GM19395 (cell line): ENCODE results near the gene METAP2.

Experiments
- ATAC-seq: cut with Tn5 transposase; IDR thresholded peaks from one replicate; pipeline ENCODE4 v1.9.1; 2021; ENCODE audit warnings: mild to moderate bottlenecking, moderate library complexity; ENCODE audit not compliant: unreplicated experiment

The METAP2 gene

DNA sequence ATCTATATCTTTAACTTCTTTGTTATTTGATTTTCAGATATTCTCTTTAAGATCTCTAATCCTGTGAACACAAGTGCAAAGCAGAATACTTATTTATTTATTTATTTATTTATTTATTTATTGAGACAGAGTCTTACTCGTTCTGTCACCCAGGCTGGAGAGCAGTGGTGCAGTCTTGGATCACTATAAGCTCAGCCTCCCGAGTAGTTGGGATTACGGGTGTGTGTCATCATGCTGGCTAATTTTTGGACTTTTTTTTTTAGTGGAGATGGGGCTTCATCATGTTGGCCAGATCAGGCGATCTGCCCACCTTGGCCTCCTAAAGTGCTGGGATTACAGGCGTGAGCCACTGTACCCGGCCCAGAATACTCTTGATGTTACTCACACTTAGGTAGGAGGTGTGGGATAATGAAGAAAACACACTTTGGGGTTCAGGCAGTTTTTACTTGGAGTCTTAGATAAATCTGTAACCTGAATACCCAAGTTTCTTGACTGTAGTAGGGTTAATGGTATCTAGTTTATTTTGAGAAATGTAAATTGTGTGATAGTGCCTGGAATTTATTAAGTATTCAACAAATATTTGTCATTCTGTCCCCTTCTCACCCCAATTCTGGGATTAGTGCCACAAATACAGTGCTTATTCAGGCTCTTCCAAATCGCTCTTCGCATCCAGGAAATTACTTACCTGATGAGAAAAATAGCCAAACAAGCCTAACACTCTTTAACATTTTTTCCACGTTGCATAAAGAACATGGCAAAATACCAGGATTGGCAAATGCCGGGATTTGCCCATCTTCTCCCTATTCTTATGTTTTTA, 33.0 kb downstream of the METAP2 start:
- no peak for ATAC-seq

DNA sequence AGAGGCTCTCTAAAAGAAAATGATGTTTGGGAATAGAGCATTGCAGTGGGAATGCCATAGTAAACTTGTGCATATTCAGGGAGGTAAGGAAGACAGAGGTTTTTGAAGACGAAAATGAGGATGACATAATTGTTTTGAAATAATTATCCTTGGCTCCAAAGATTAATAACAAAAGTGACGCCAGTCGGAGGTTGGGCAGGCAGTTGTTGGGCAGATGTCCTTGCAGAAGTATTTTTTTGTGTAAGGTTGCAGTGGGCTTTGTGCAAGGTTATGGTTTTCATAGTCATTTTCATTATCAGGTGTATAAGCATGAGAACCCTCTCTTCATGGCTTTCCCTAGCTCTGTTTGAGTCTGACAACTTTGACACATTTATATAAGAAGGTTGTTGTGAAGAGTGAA, 35.3 kb downstream of the METAP2 start:
- ATAC-seq = no peak

DNA sequence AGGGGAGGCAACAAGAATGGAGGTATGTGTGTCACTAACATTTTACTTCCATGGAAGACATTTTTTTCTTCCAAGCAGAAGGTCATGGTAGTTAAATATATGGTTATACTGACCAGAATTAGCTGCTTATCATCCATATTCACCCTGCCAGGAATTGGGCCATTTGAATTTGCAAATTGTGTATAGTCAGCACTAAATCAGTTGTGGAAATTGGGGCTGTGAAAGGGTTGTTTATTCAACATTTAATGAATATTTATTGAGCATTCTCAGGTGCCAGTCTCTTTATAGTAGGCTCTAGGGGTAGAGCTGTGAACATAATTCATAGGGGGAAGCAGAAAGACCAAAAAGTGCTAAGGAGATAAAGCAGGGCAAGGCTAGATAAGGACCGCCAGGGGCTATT, 38.0 kb downstream of the METAP2 start:
- no peak for ATAC-seq

DNA sequence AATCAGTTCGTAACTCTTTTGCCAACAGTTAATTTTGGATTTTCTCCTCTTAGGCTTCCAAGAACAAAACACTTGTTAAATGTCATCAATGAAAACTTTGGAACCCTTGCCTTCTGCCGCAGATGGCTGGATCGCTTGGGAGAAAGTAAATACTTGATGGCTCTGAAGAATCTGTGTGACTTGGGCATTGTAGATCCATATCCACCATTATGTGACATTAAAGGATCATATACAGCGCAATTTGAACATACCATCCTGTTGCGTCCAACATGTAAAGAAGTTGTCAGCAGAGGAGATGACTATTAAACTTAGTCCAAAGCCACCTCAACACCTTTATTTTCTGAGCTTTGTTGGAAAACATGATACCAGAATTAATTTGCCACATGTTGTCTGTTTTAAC, 39.6 kb downstream of the METAP2 start:
- no peak for ATAC-seq

DNA sequence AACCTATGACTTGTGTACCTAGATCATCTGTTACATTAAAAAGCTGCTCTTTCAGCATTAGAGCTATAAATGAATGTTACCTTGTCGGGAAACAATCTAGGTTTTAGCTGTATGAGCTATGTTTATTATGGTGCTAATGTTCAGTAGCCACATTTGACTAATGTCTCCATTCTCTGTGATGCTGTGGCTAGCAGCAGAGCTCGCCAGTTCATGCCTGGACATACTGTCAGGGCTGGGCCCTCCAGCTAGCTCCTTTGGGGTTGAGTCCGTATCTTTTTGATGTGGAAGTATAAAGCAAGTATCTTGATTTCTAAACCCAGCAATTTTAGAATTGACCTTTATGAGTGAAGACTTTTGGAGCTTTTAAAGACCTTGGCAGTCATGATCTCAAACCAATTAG, 41.2 kb downstream of the METAP2 start:
- ATAC-seq = no peak

DNA sequence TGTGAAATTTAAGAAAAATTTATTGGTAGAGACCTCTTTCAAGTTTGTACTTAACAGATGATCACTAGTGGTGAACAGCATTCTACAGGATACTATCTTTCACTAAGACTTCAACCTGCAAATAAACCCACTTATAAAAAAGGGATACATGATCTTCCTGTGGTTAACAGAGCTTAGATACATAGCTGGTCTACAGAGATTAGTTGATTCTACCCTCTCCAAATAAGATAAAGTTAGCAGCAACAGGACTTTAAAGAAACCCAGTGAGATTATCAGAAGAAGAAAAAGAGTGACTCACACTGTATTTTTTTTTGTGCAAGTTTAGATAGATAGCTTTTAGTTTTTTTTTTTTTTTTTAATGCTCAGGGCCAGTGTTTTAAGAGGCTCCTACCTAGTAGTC, 42.8 kb downstream of the METAP2 start:
- no peak for ATAC-seq

DNA sequence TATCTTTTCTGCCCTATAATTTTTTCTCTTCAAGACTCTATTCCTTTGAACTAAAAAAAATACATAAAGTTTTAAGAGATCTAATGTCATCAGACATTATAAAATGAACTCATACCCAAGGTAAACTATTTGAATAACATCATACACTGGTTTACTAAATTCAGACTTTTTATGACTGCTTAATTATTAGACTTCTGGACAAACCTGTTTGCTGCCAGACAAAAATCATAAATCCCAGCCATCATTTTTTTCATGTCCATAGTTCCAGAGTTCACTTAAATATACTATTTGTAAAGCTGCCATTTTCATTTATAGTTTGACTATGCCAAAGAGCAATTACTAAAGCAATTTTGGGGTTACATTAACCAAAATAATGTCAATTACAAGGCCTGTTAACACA, 43.3 kb downstream of the METAP2 start:
- ATAC-seq = no peak

DNA sequence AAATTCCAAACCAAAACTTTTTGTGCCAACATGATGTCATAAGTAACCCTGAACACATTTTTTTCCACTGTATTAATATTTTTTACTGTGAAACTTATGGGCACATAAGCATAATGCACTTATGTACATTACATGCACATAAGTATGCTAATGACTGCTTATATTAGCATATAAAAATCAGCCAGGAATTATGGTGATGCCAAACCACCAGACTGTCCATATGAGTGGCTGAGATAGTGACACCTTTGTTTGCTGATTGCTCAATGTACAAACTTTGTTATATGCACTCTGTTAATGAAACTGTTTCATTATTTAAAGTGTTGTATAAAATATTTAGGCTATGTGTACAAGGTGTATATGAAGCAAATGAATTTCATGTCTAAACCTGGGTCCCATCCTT, 45.0 kb downstream of the METAP2 start:
- no peak for ATAC-seq

DNA sequence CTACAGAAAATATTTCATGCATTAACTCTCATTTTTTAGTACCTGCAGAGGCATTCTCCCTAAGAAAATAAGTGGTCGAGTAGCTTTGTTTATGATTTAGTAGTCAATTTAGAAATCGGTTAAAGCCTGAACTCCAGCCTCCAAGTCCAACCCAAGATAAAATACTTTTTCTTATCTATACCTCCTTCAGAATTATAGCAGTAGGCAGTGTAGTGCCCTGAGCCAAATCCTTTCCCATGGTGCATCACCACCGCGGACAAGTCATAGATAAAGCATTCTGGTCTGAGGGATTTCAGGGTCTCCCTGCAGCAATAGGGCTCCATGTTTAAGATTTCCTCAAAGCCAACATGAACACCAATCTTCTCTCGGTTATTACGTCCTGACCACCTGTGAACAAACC, 46.9 kb downstream of the METAP2 start:
- ATAC-seq = no peak

DNA sequence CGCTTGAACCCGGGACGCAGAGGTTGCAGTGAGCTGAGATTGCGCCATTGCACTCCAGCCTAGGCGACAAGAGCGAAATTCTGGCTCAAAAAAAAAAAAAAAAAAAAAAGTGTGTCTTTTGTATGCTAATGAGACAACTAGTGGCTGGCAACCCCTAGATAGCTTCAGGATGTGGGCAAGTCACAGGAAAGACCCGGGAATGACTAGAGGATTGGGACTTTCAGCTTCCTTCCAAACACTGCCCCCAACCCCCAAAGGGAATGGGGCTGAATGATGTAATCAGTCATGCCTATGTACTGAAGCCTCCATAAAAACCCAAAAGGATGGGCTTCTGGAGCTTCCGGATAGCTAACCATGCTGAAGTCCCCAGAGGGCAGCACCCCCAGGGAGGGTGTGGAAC, 48.7 kb downstream of the METAP2 start:
- no peak for ATAC-seq

DNA sequence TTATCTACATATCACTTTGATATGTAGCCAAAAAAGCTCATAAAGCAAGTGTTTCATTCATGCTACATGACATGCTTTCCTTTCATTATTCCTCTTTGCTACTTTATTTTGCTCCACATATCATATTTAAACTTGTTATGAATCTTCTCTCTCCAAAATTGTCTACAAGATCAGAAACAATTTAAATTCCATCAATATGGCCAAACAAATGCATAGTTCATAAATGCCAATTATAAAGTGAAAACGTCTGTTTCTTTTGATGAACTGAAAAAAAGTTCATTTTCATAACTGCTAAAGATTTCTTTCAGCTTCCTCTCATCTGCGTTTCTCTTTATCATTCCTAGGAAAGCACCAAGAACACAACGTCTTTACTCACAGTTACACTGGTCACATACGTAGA, 54.5 kb downstream of the METAP2 start:
- ATAC-seq = no peak

DNA sequence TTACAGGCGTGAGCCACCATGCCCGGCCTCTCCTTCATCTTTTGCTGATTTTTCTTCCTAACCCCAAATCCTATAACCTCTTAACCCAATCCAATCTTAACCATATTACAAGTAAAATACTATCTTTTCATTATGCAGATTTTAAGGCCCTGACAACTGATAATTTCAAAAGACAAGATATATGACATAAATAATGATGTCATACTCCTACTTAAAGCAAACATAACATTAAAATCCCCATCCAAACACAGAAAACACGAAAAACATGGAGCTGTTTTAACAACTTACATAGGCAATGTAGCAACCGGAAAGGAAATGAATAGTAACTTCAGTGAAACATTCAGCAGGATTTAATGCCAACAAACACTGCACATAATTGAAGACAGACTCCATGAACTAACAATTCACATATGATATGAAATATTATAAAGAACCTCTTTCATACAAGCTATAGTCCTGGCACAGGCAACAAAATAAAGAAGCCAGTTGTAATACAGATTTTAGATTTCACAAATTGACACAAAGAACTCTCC, 55.8 kb downstream of the METAP2 start:
- ATAC-seq = no peak

DNA sequence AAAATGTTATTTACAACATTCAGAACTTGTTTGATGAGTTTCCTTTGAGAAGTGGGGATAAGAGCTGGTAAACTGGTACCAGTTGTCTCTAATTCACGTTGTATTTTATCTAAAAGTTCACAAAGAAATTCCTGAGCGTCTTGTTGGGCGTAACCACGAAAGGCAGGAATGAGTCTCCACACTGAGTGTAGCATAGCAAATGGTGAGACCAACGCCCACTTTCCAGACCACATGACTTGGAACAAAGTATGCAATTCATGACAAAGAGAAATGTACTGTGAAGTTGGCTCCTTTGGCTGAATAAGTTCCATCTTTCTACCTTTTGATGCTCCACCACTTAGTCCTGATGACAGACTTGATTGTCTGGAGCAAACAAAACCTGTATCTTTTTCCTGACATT, 58.9 kb downstream of the METAP2 start:
- ATAC-seq = no peak

DNA sequence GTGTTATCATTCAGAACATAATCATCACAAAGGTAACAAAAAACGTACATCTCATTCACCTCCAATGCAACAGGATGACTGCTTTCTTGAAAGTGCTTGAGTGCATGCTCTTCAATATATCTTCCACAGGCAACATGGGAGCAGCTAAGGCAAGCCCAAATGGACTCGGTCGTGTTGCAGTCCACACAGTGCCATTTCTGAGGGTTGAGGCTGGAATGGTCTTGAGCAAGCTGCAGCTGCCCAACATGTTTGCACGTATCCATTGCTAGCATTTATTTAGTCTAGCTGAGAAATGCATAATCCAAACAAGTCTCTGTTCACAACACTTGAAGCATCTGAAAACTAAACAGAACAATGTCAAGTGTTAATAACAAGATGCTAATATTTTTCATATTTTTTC, 60.0 kb downstream of the METAP2 start:
- ATAC-seq = no peak

DNA sequence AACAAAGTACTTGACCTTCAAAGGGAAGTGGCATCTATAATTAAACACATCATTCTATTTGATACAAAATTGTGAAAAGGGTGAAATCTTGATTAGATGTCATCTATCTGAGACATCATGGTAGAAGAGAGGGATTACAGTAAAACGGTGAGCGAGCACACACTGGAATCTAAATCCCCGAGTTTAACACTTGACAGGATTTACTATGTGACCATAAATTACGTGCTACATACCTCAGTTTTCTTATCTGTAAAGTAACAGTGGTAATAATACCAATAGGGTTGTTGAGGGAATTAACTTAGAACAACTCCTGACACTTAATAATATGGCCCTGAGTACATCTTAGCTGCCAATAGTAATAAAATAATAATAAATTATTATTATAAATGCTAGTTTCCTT, 64.1 kb downstream of the METAP2 start:
- ATAC-seq = no peak

DNA sequence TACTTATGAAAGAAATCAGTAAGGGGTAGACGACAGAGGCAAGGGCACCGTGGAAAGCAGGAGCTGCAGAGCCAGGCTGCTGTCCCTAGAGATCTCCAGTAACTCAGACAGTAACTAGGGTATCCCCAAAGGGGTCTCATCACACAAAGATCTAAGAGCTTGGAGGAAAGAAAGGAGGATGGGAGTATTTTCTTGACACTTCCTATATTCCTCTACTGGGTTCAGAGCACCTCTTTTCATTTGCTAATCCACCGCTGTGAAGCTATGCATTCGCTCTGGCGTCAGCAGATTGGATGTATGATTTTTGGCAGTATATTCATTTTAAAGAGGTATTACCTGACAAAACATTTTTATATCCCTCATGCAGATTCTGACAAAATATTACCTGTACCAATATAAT, 64.7 kb downstream of the METAP2 start:
- ATAC-seq = no peak

DNA sequence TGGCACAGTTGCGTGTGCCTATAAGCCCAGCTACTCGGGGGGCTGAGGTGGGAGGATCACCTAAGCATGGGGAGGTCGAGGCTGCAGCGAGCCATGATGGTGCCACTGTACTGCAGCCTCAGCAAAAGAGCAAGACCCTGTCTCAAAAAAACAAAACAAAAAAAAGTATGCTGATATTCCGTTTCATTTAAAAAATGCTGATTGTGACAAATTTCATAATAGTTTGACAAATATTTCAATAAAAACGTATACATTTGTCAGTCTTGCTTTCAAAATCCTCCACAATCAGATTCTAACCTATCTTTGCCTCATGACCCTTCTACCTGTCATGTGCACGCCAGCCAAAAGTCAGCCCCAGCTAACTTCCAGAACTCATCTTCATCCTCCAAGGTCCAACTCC, 67.5 kb downstream of the METAP2 start:
- ATAC-seq = no peak

DNA sequence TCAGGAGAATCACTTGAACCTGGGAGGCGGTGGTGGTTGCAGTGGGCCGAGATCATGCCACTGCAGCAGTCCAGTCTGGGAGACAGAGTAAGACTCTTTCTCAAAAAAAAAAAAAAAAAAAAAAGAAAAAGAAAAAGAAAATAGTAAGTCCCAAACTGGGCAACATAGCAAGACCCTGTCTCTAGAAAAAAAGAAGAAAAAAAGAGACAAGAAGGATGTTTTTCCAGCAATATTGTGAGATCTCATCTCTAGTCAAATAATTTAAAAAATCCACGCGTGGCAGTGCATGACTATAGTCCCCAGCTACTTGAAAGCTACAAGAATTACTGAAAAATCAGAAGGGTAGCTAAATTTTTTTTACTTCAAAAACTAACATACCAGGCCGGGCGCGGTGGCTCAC, 69.4 kb downstream of the METAP2 start:
- ATAC-seq = no peak

DNA sequence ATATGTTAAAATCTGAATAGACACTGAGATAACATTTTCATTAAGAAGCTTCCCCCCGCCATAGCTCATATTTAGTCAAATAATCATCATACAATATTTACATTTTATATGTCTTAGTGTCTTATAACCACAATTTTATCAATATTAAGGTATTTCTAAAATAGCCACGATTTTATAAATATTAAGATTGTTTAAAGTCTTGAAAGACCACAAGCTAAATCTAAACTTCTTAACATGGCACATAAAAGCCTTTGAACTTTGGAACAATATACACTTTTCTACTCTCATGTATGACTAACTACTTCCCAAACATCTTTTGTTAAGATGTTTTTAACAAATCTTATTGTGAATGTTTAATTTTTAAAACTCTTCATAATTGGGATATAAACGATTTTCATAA, 70.8 kb downstream of the METAP2 start:
- no peak for ATAC-seq

DNA sequence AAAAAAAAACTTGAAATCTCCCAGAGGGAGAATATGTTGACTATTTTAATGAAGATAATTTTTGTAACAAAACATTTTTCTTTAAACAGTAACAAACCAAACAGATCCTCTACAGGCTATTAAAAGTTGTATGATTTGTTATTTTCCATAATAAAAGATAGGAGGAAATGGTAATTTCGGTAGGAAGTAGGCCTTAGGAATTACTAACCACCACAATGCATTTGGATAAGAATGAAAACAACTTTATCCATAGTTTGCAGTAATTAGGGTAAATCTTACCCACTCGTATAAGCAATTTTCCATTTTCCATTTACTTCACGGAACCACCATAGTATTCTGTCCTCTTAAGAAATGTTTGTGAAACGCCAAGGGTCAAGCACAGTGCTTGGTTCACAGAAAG, 71.4 kb downstream of the METAP2 start:
- ATAC-seq = no peak

DNA sequence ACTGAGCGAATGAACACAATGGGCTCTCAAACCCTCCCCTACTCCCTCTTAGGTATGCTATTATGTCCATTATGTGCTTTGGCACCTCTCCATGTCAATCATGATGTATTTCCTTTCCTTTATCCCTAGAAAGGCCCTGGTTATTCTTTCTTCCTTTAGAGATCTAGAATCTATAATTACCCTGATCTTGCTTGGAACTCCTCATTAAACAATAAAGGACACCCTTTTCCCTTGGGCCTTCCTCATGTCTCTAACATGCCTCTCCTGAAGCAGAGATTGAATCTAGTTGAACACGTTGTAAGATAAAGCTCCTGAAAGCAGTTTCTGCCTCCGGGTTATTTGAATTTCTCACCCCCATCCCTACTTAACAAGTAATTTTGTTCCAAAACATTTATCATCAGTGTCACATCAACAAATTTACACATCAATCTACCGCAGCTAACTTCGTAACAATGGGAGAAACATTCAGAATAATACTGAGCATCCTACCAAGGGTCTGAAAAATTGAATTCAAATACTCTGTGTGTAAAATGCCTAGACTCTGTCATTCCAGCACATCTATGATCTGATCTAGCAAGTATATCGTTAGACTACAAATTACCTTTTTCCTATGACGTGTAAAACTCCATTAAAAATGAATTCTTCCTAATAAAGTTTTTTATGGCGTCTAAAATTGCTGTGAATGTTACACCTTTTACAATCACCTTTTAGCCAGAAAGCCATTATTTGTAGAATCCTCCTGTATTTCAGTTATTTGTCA, 72.0 kb downstream of the METAP2 start:
- no peak for ATAC-seq

DNA sequence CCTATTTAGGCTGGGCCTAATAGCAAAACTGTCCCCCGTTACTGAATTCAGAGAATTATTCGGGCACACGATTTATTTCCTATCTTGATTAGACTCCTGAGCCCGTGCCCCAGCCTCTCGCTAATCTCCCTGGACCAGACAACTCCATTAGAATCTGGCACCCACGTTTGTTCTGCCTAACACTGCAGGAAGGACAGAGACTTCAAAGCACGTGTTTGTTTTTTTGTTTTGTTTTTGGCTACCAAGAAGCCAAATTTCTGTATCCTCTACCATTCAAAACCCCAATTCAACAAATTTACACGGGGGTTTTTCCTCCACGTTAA, 72.5 kb downstream of the METAP2 start:
- ATAC-seq = no peak
